Subcutaneous adipose tissue (tissue), 4 donors: ENCODE data around the gene BPIFA1. TPM values are rescaled to one million over a fixed set of nuclear protein-coding genes. Genes with fewer than 3 reads are reported as not detected.

Source experiments
- CTCF ChIP-seq: fragments of 450-650 bp; IDR thresholded peaks from one replicate; pipeline ENCODE4 v1.5.1; 2016; ENCODE audit warnings: low read depth, mild to moderate bottlenecking, control low read depth, antibody characterized with exemption, moderate library complexity
- total RNA-seq, 4 donors: library from RNA; depleted of rRNA; stranded (reverse); fragments of >200 nt; gene quantifications; one replicate each; pipeline ENCODE4 v1.1.0, GENCODE V29; 2016

Gene BPIFA1
- total RNA-seq, 4 donors from 2014 or later, result not detected

DNA sequence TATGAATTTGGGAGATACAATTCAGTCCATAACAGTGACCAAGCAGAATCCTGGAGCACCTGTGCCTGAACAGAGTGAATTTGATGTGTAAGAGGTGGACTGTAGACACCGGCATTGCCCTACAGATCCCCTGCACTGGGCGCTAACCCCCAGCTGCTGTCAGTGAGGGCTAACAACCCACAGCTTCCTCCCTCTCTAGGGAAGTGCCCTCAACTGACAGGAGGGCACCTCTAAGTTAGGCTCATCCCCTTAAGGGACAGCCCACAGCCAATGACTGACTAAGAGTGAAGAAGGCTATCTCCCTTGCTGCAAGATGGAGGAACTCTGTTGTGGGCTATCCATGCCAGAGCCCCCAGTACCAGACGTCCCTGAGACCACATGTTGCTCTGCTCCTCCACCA, 31.9 kb downstream of the BPIFA1 start:
- no peak for TF ChIP-seq CTCF

GRCh38 chr20:33272155-33272873, 36.5 kb downstream of the BPIFA1 start:
- no peak for TF ChIP-seq CTCF

GRCh38 chr20:33273117-33273851, 37.5 kb downstream of the BPIFA1 start:
- no peak for TF ChIP-seq CTCF

DNA sequence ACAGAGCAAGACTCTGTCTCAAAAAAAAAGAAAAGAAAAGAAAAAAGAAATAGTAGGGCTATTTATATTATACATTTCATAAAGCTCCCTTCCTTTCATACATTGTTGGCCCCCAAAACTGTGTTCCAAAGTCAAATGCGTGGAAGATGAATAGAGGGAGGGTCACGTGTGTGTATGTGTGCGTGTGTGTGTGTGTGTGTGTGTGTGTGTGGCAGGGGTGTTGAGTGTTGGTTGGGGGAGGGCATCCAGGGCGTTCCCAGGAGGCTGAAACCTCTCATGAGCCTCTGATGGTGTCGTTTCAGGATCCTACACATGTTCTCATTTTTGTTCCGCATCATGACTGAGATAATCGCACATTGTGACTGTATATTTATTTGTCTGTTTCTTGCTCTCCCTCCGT, 39.4 kb downstream of the BPIFA1 start:
- TF ChIP-seq CTCF, result no peak

DNA sequence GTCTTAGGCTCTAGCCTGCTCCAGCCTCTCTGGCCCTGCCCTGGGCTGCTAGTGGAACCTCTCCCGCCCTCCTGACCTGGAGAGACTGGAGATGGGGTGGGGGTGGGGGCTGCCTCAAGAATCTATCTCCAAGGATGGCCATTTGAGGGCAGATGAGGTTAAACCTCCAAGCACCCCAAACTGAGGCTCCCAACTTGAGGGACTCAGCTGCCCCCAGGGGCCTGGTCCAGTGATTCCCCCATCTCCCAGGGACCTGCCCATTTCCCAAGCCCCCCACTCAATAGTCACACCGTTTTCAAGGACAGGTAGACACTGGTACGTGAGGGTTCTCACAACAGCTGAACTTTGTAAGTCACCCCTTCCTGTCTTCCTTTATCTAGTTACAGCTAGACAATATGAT, 40.1 kb downstream of the BPIFA1 start:
- TF ChIP-seq CTCF, result no peak

- no peak for TF ChIP-seq CTCF
Observed at GRCh38 chr20:33276303-33277113, 40.7 kb downstream of the BPIFA1 start.
